NCI-H748 (cell line): ENCODE data around the gene ZNF536.

Experiments used
- DNase-seq: peaks from one replicate; lab custom pipeline; 2025; ENCODE audit not compliant: unreplicated experiment; lab: John Stamatoyannopoulos, UW

The ZNF536 gene

DNA sequence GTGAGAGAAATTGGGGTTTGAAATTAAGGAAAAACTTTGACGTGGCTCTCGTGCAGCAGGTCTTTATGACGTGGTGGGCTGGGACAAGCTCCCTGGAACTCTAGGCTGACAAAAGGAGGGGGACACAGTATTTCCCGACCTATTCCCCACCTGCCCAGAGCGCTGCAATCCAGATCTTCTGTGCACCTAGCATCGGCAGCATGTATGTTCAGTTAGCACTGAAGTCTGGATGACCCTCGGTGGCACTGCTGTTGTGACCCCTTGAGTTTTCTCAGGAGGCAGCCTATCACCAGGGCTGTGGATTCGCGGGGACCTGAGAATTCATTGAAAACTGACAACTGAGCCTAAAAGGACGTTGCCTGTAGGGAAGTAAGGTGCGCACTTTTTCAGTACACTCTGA is 9.1 kb upstream of the ZNF536 start:
- DNase-seq: no peak

DNA sequence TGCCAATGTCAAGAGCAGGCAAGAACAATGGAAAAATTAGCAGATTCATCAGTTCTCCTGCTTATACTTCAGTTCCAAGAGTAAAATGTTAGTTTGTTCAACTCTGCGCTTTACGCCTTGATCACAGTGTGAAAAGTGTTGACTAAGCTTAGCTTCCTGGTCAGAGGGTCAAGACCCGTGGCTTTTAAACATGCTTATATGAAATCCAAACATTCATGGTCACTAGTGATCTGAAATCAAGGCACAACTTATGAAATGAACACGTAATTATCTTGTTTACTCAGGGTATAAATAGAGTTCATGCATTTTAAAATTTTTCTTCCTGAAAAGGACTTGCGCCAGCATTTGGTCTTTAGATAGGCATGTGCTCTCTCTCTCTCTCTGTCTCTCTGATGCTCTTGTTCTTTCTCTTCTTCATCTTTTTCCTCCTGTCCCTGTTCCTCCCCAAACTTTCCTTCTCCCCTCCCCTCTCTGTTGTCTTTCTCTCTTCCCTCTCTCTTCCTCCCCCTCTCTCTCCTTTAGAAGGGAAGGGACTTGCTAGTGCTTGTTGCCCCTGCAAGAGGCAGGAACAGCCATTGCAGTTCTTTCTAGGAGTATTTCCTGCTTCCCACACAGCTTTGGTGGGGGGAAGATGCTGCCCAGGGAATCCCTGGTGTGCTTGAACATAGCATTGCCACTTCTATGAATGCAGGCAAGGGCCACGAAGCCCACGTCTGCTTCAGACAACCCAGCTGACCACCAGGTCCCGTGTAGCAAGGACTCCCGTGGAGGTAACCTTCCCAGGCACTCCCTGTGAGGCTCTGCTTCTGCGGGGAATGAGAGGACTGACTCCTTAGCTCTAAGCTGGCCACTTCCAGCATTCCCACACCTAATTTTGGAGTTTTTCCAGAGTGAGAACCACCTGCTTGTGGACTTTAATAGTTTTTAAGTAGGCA is 7.1 kb upstream of the ZNF536 start:
- DNase-seq: peak; percentile 16

DNA sequence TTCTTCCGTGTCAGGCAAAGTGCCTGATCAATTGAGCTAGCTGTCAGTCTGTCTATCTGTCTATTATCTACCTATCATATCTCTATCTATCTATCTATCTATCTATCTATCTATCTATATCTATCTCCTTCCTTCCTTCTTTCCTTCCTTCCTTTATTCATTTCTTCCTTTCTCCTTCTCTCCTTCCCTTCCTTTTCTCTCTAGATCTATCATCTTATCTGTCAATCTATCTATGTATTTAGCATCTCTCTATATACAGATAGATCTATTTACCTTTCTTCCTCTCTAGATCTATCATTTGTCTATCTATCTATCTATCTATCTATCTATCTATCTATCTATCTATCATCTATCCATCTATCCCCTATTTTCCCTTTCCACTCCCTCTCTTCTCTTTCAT is 5.9 kb upstream of the ZNF536 start:
- no peak for DNase-seq

DNA sequence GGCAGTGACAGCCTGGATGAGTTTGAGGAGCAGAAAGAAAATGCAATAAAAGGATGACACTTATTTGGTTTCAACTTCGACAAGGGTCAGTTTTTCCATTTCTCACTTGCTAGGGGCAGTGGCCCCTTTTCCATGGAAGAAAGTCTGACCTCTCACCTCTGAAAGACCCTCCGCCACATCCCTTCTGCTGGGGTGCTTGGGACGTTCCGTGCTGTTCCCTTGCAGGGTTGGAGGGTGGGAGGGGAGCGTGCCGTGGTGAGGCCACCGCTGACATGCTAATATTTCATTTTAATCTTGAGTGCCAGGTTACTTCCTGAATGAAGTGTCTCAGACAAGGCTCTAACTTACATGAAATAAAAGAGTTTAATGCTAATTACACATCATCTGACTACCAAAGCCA is 5.2 kb upstream of the ZNF536 start:
- DNase-seq: no peak

DNA sequence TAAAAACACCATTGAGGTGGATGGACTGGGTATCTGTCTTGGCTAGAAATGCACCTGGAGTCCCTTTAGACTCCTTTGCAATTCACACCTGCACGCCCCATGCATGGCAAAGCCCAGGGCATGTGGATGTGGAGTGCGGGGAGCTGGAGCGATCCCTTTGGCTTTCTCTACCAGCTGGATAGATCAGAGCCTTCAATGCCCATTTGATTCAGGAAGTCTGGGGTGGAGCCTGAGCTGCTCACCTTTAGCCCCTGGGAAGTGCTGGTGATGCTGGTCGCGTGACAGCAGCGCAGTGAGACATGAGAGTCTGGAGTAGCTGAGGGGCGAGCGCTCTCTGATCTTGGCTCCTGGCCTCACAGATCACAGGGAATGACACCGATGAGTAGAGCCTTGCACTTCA is 4.8 kb upstream of the ZNF536 start:
- no peak for DNase-seq

DNA sequence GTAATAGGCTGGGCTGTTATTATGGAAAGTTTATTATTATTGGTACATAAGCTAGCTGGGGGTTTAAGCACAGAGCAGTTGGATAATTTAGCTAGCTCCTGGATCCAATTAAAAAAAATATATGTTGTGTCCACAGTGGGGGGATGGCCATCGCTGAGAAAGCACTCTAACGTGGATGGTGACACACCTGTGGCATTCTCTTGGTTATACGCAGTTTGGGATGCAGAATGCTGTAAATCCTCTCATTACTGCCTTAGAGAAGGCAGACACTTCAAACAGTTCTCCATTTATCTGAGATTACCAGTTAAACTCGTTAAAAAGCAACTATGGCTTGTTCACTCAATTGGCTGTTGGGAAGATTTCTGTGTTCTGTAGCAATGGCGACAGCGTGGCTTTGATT is 2.4 kb upstream of the ZNF536 start:
- DNase-seq: peak; percentile 88

DNA sequence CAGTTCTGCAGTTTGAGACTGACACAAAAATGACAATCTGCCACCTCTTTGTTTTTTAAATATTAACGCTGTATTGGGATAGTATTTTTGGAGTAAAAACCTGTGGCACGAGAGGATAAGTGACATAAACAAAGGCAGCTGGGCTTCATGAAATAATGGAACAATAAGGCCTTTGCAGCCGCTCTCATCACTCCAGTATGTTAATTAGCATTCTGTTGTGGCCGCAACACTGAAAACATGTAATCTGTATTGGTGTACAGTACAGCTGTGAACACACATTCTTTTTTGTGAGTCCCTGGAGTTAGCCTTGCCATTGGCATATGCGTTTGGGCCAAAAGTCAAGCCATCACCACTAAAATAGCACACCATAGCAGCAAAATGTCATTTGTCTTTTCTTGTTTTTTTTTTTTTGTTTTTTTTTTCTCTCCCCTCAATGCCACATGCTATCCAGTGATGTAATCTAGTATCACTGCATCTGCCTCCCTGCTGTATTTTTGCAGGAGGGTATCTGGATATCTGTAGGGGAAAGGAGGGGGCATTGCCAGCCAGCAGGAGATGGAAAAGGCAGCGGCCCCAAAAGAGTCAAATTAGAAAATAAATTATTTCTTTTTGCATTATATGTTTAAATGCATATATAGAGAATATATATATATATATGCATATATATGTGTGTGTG is 885 bp upstream of the ZNF536 start:
- DNase-seq: peak; percentile 74

DNA sequence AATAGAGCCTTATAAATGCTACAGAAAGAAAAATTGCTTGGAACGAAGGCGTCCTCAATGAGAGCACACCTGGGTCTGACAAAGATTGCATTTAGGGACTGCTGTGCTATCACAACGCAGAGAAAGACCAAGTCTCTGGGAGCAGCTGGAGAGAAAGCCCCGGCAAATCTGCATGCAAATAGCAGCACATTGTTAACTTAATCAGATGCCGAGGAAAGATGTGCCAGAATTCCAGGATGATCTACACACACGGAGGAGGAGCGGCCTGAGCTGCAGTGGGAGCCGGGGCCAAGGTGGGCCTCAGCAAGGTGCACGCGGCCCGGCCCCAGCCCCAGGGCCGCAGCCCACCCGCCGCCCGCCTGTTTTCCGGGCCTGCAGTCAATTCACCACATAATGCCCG is 1.4 kb downstream of the ZNF536 start:
- DNase-seq: no peak

DNA sequence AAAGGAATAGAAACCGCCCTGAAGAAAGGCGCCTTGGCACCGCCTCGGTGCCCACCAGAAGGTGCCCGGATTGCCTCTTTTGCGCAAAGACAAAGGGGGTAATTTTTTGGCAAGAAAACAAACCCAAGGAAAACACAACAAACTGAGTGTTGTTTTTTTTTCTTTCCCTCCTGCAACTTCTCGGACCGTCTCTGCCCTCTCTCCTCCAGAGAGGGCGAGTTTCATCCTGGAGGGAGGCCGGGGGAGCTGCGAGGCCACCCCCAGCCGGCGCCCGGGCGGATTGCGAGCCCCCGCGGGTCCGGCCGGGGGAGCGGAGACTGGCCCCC is 2.3 kb downstream of the ZNF536 start:
- no peak for DNase-seq

DNA sequence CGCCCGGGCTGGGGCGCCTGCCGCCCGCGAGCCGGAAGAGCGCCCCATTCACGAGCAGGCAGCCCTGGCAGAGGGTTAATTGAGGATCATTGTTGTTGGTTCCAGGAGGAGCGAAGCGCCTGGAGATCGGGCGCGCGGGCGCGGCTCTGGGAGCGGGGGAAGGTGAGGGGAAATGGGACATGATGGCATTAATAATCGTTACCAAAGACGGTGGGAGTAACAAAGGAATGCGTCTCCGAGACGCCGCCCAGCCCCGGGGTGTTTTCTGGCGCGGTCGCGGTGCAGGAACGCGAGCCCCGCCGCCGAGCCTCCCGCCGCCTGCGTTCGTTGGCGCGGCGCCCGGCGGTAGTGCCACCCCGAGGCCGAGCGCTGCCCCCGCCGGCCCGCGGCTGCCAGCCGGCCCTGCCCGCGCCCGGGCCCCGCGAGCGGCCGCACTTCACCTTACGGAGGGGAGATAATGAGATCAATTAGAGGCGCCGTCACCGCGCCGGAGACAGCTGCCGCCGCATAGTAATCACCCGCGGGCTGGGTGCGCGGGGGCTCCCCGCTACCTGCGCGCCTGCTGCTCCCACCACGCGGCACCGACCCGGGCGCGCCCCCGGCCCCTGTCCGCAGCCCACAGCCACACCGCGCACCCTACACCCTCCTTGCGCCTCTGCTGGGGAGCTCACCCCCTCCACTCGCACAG is 2.8 kb downstream of the ZNF536 start:
- DNase-seq: peak; percentile 82

DNA sequence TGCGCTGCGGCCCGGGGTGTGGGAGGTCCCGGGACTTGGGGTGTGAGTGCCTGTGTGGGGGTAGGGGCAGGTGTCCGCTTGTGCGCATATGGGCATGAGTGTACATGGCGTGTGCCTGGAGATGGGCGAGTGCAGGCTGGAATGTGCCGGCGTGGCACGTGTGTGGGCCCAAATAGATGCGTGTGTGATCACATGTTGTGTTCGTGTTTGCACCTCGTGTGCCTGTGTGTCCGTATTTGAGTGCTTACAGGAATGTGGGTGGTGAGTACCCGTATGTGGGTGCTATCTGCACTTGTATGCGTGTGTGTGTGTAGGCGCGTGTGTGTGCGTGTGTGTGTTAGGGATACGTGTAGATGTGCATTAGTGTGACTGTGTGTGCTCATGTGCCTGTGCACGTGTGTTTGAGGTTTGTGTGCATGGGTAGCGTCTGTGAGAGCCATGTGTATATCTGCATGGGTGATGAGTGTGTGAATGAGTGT is 3.4 kb downstream of the ZNF536 start:
- no peak for DNase-seq

DNA sequence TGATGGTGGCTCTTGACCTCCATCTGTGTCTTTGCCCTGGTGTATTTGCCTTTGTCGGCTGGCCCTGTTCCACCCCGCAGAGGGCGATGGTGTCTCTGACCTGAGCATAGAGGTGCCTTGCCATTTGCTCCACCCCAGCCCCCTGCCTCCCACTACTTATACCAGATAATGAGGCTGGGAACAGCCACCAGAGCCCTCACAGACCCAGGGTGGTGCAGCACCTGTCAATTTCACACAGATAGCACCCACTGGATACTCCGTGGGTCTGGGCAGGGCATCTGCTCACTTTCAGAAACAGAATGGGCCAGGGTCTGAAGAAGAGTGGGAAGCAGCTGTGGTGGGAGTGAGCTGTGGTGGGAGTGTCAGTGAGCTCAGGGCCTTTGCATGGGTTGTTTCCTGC is 4.1 kb downstream of the ZNF536 start:
- DNase-seq: peak; percentile 34

DNA sequence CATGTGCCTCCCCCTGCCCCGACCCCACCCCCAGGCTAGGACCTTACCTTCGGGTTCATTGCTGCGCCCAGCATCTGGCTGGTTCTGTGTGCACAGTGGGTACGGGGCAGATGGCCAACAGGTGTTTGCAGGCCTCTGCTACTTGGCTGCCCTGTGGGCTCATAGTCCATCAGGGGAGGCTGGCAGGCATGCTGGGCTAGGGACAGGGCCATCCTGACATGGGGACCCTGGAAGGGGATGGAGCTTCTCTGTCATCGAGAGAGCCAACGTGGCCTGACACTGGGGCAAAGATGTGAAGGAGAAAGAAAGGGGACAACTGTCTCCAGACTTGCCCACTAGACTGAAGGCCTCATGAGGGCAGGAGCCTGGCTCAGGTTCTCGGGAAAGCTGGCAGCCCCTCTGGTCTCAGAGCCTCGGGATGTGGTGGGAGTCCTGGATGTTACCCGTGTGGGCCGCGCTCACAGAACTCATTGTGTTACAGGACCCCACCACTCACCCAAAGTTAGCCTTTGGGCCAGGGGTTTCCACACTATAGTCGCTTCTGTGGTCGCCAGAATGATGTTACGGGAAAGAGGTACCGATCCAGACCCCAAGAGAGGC is 4.7 kb downstream of the ZNF536 start:
- DNase-seq: no peak

DNA sequence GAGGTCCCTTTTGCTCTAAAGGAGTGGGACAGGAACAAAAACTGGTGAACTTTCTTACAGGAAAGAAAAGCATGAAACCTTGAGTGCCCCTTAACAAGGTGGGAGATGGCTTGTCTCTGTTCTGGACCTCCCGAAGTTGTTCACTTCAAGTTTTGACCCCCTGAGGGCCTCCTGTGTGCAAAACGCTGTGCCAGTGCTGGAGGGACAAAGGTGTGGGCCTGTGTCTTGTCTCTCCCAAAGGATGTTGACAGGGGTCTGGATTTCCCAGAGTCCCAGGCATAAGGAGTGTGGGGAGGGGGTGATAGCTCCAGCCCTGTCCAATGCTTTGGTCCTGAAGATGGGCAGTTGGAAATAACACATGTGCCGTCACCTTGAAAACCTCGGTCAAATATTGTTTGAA is 6.5 kb downstream of the ZNF536 start:
- no peak for DNase-seq

DNA sequence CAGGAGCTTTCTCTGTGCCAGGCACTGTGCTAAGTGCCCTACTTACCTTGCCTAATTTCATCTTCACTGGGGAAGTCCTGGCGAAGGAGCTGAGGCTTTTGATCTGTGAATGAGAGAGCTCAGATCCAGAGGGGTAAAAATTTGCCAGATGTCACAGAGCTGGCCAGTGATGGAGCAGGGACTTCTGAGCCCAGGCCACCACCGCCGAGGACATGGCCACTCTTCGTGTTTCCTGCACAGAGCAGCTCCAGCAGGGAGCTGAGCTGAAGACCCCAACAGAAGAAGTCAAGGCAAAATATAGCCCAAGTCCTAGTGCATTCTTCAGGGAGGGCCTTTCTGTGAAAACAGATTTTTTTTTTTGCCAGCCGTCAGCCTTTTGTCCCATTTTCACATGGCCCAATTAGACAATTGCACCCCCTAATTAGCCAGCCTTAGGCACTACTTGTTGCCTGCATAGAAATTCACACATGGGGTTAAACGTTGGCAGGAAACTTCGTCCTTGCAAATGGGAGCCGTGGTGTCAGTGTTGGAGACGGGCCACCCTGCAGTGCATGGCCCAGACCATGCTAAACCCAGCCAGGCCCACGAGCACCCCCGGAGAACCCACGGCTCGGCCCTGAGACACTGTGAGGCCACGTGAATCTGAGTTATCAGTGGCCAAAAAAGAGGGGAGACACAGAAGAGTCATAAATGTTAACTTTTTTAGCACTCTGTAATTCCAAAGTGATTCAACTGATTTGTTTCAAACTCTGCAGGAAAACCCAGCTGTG is 7.8 kb downstream of the ZNF536 start:
- no peak for DNase-seq

DNA sequence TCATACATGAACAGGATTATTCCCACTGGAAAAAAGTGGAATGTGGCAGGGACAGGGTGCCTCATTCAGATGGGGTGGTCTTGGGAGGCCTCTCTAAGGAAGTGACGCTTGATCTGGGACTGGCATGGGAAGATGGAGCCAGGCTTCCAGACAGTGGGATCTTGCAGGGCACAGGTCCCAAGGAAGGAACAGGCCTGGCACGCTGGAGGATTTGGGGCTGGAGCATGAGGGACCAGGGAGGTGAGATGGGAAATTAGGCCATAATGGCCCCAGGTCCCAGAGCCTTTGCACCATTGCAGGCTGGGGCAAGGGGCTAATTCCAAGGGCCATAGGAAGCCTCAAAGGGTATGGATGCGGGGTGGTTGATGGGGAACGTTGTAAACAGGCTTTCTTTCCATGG is 9.2 kb downstream of the ZNF536 start:
- no peak for DNase-seq

DNA sequence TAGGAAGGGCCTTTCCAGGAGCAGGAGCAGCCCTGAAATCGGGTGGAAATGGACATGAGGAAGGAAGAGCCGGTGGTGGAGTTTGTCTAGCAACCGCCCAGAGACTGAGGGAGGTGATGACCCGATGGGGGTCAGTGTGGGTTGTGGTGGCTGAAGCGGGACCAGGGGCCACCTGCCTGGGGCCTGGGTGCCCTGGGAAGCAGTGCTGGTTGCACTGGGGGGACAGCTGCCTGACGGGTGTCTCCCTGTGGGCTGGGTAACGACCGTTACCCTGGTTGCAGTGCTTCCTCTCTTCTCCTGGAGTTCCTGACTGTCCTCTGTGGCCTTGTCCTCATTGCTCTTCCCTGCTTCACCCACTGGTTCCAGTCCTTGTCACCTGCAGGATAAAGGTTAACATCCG is 13.0 kb downstream of the ZNF536 start:
- no peak for DNase-seq

DNA sequence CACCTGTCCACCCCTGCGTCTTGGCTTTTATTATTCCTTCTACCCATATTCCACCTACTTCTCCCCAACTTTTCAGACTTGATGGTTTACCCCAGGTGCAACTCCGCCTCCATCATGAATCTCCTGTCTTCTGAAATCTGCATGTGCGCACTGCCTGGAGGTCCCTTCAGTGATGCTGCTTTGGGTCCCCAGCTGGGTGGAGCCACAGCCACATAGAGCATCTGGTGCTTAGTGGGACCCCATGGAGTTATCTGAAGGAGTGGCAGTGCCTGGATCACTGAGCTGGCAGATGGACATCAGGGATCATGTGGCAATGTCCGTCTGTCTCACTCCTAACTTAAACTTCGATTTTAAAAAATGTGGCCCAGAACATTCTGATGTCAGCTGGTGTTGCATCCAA is 13.5 kb downstream of the ZNF536 start:
- DNase-seq: no peak

DNA sequence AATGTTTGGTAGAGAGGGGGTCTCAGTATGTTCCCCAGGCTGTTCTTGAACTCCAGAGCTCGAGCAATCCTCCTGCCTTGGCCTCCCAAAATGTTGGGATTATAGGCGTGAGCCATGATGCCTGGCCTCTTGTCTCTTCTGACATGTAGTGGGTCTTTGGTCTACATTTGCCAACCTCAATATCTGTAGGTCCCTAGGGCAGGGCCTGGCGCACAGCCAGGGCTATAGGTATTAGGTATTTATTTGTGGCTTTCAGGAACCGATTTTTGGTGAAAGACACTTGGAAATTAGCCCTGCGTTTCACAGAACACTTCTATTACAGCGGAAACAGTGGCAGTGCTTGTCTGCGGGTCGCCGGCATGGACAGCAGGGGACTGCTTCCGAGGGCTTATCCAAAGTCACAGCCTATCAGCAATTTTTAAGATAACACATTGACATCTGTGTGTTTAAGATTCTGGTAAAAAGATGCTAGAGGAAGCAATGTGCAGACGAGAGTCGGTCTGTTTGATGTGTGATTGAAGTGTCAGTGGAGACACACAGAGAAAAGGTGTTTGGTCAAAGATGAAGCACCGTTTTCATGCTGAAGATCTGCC is 14.5 kb downstream of the ZNF536 start:
- no peak for DNase-seq

DNA sequence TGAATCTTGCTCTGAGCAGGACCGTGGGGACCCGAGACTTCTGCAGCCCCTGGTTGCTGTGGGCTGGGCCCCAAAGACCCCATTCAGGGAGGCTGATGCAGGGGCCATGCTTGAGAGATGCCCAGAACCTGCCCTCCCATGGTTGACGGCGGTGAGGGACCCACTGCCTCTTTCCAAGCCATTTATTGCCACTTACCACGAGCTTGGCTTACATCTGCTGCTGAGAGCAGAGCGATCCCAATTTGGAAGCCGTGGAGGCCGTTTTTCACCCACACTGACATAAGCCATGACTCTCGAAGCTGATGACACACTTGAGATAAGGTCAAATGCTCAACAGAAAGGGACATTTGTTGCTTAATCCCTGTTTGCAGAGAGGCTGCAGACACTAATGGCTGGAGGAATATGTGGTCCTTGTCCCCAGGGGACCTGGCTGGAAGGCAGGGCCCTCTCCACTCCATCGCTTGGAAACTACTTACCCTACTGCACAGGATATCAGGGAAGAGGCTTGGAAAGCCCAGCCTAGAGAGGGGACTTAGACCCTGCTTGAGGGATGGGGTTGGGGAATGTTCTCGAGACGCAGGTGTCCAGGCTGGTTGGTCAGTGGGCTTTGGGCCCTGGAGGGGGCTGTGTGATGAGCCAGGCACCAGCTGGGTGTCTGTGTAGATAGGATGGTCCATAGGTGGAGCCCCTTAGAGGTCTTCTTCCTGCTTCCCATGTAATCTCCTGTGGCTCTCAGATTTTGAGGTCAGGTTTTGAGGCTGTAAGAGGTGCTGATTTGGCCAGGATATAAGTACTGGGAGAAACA is 15.3 kb downstream of the ZNF536 start:
- no peak for DNase-seq
